ENCODE data around the gene EEF1B2.
"Not testable (repeated sequence)": the region's sequence is repeated elsewhere in the genome, so short reads cannot be mapped to it uniquely, and the experiment has no call there.

EEF1B2 gene

DNA sequence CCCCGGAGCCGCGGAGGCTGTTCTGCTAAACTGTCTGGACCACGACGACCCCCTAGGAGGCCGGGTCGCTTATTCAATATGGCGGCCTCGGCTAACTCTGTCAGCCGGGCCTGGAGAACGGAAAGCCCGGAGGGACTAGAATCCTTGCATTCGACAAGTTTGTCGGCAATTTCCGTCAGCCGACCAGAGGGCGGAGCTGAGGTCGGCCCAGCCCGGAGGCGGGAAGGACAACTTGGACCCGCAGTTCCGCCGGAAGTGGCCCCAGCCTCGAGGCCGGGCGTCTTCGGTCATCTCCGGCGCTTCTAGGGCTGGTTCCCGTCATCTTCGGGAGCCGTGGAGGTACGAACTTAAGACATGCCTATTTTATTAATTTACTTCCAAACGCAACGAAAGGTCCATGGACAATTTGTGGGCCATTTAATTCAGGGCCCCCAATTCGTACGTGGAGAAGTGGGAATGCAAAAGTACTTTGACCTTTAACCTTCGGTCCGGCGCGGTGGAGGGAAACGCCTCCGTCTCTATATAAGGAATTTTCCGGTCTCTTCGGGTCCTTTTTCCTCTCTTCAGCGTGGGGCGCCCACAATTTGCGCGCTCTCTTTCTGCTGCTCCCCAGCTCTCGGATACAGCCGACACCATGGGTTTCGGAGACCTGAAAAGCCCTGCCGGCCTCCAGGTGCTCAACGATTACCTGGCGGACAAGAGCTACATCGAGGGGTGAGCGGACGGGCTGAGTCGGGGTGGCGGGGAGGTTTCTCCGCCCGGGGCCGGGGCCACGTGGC is at the start of gene EEF1B2, which contains the start of gene NDUFS1:
EEF1B2 (plus strand) TSS at position 550 of the 779 bp plus-strand sequence; CDS start at position 635, 85 bp downstream.
NDUFS1 (minus strand) TSS at position 99 of the 779 bp plus-strand sequence. CDS start 5,766 bp downstream, outside the sequence.
- Histone ChIP-seq H3K4me1 (ENCODE audit: control insufficient read depth, insufficient read depth, low read length) (peaks cover 15% of the 10 kb centered on the region), H3K36me3 (ENCODE audit: control insufficient read depth in 2 of 2, insufficient read depth in 2 of 2, low read length in 2 of 2) (peaks cover 12 to 25% of the 10 kb centered on the region in 2 donors), H3K9ac (ENCODE audit: low read length in 2 of 2) (peak within 1 kb of the TSS; percentile 99 to 100), H3K27me3 (ENCODE audit: control insufficient read depth in 1 of 2, insufficient read depth in 2 of 2, low read length in 2 of 2) (no peaks in the 10 kb centered on the region), H3K27ac (ENCODE audit: low read length) (peak within 1 kb of the TSS; percentile 93), H3K4me3 (ENCODE audit: low read length in 2 of 2) (peak within 1 kb of the TSS; percentile 100), H3K9me3 (ENCODE audit: control insufficient read depth in 2 of 2, low read length in 2 of 2) (no peaks in the 10 kb centered on the region)

GRCh38 chr2:206112108-206112507 is 47.6 kb upstream of the EEF1B2 start:
- Histone ChIP-seq H3K27me3 (ENCODE audit: control insufficient read depth in 1 of 2, insufficient read depth in 2 of 2, low read length in 2 of 2) (no peaks in the 10 kb centered on the region), H3K27ac (ENCODE audit: low read length) (no peak overlapping the region), H3K4me1 (ENCODE audit: control insufficient read depth, insufficient read depth, low read length) (no peaks in the 10 kb centered on the region), H3K9ac (ENCODE audit: low read length in 2 of 2) (no peak overlapping the region), H3K4me3 (ENCODE audit: low read length in 2 of 2) (no peak overlapping the region), H3K36me3 (ENCODE audit: control insufficient read depth in 2 of 2, insufficient read depth in 2 of 2, low read length in 2 of 2) (peaks cover 7 to 15% of the 10 kb centered on the region in 2 donors), H3K9me3 (ENCODE audit: control insufficient read depth in 2 of 2, low read length in 2 of 2) (peaks cover 0 to 3% of the 10 kb centered on the region in 2 donors)

GRCh38 chr2:206112846-206113547 is 46.7 kb upstream of the EEF1B2 start:
- peaks cover 8 to 20% of the 10 kb centered on the region in 2 donors for H3K36me3 ChIP-seq (ENCODE audit: control insufficient read depth in 2 of 2, insufficient read depth in 2 of 2, low read length in 2 of 2)

GRCh38 chr2:206115026-206115578 is 44.6 kb upstream of the EEF1B2 start:
- Histone ChIP-seq H3K36me3 (ENCODE audit: control insufficient read depth in 2 of 2, insufficient read depth in 2 of 2, low read length in 2 of 2) (peaks cover 14 to 21% of the 10 kb centered on the region in 2 donors), H3K9me3 (ENCODE audit: control insufficient read depth in 2 of 2, low read length in 2 of 2) (peaks cover 0 to 3% of the 10 kb centered on the region in 2 donors), H3K27ac (ENCODE audit: low read length) (no peak overlapping the region), H3K9ac (ENCODE audit: low read length in 2 of 2) (no peak overlapping the region), H3K27me3 (ENCODE audit: control insufficient read depth in 1 of 2, insufficient read depth in 2 of 2, low read length in 2 of 2) (no peaks in the 10 kb centered on the region), H3K4me3 (ENCODE audit: low read length in 2 of 2) (no peak overlapping the region), H3K4me1 (ENCODE audit: control insufficient read depth, insufficient read depth, low read length) (no peaks in the 10 kb centered on the region)

More at GRCh38 chr2:206112846-206113547, 46.7 kb upstream of the EEF1B2 start:
- Histone ChIP-seq H3K4me3 (ENCODE audit: low read length in 2 of 2) (no peak overlapping the region), H3K27me3 (ENCODE audit: control insufficient read depth in 1 of 2, insufficient read depth in 2 of 2, low read length in 2 of 2) (no peaks in the 10 kb centered on the region), H3K27ac (ENCODE audit: low read length) (no peak overlapping the region), H3K9ac (ENCODE audit: low read length in 2 of 2) (no peak overlapping the region), H3K4me1 (ENCODE audit: control insufficient read depth, insufficient read depth, low read length) (no peaks in the 10 kb centered on the region), H3K9me3 (ENCODE audit: control insufficient read depth in 2 of 2, low read length in 2 of 2) (peaks cover 0 to 3% of the 10 kb centered on the region in 2 donors)

GRCh38 chr2:206116278-206116677 is 43.4 kb upstream of the EEF1B2 start:
- H3K27ac ChIP-seq (ENCODE audit: low read length) = no peak overlapping the region
- H3K27me3 ChIP-seq (ENCODE audit: control insufficient read depth in 1 of 2, insufficient read depth in 2 of 2, low read length in 2 of 2) = no peaks in the 10 kb centered on the region
- H3K4me3 ChIP-seq (ENCODE audit: low read length in 2 of 2) = no peak overlapping the region
- peaks cover 0 to 3% of the 10 kb centered on the region in 2 donors for H3K9me3 ChIP-seq (ENCODE audit: control insufficient read depth in 2 of 2, low read length in 2 of 2)
- peaks cover 26 to 32% of the 10 kb centered on the region in 2 donors for H3K36me3 ChIP-seq (ENCODE audit: control insufficient read depth in 2 of 2, insufficient read depth in 2 of 2, low read length in 2 of 2)
- H3K9ac ChIP-seq (ENCODE audit: low read length in 2 of 2) = no peak overlapping the region
- H3K4me1 ChIP-seq (ENCODE audit: control insufficient read depth, insufficient read depth, low read length) = no peaks in the 10 kb centered on the region

DNA sequence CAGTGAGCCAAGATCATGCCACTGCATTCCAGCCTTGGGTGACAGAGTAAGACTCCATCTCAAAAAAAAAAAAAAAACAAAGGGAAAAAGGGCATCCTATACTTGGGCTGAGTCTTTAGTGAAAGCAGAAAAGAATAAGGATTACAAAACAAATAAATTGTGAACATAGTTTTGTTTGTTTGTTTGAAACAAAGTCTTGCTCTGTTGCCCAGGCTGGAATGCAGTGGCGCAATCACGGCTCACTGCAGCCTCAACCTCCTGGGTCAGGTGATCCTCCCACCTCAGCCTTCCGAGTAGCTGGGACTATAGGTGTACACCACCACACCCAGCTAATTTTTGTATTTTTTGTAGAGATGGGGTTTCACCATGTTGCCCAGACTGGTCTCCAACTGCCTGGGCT is 37.1 kb upstream of the EEF1B2 start:
- not testable (repeated sequence) for H3K27ac ChIP-seq (ENCODE audit: low read length); H3K9me3 ChIP-seq (ENCODE audit: control insufficient read depth in 2 of 2, low read length in 2 of 2); H3K9ac ChIP-seq (ENCODE audit: low read length in 2 of 2); H3K4me1 ChIP-seq (ENCODE audit: control insufficient read depth, insufficient read depth, low read length); H3K4me3 ChIP-seq (ENCODE audit: low read length in 2 of 2); H3K27me3 ChIP-seq (ENCODE audit: control insufficient read depth in 1 of 2, insufficient read depth in 2 of 2, low read length in 2 of 2)
- peaks cover 38 to 48% of the 10 kb centered on the region in 2 donors for H3K36me3 ChIP-seq (ENCODE audit: control insufficient read depth in 2 of 2, insufficient read depth in 2 of 2, low read length in 2 of 2)

GRCh38 chr2:206125901-206126300 is 33.8 kb upstream of the EEF1B2 start:
- Histone ChIP-seq H3K27ac (ENCODE audit: low read length) (no peak overlapping the region), H3K4me1 (ENCODE audit: control insufficient read depth, insufficient read depth, low read length) (no peaks in the 10 kb centered on the region)

GRCh38 chr2:206127656-206128055 is 32.0 kb upstream of the EEF1B2 start:
- Histone ChIP-seq H3K27me3 (ENCODE audit: control insufficient read depth in 1 of 2, insufficient read depth in 2 of 2, low read length in 2 of 2) (no peaks in the 10 kb centered on the region), H3K4me3 (ENCODE audit: low read length in 2 of 2) (no peak overlapping the region), H3K27ac (ENCODE audit: low read length) (no peak overlapping the region), H3K4me1 (ENCODE audit: control insufficient read depth, insufficient read depth, low read length) (no peaks in the 10 kb centered on the region), H3K36me3 (ENCODE audit: control insufficient read depth in 2 of 2, insufficient read depth in 2 of 2, low read length in 2 of 2) (peaks cover 31 to 43% of the 10 kb centered on the region in 2 donors), H3K9ac (ENCODE audit: low read length in 2 of 2) (no peak overlapping the region), H3K9me3 (ENCODE audit: control insufficient read depth in 2 of 2, low read length in 2 of 2) (no peaks in the 10 kb centered on the region)

More at GRCh38 chr2:206125901-206126300, 33.8 kb upstream of the EEF1B2 start:
- Histone ChIP-seq H3K27me3 (ENCODE audit: control insufficient read depth in 1 of 2, insufficient read depth in 2 of 2, low read length in 2 of 2) (no peaks in the 10 kb centered on the region), H3K9me3 (ENCODE audit: control insufficient read depth in 2 of 2, low read length in 2 of 2) (no peaks in the 10 kb centered on the region), H3K9ac (ENCODE audit: low read length in 2 of 2) (no peak overlapping the region), H3K36me3 (ENCODE audit: control insufficient read depth in 2 of 2, insufficient read depth in 2 of 2, low read length in 2 of 2) (peaks cover 33 to 45% of the 10 kb centered on the region in 2 donors), H3K4me3 (ENCODE audit: low read length in 2 of 2) (no peak overlapping the region)

DNA sequence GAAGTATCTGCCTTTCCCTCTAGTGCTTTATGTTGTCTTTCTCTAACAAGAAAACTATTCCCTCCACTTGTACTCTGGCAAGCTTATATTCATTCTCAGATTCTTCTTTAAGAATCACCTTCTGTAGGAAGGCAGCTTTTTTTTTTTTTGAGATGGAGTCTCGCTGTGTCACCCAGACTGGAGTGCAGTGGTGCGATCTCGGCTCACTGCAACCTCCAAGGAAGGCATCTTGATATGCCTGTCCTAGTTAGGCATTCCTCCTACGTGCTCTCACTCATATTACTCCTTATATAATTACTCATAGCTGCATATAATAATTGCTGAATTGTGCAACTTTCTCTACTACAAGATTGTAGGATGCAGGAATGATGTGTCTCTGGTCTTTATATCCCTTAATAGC is 16.2 kb upstream of the EEF1B2 start:
- no peak overlapping the region for H3K9ac ChIP-seq (ENCODE audit: low read length in 2 of 2)
- H3K4me3 ChIP-seq (ENCODE audit: low read length in 2 of 2) = no peak overlapping the region
- no peaks in the 10 kb centered on the region for H3K4me1 ChIP-seq (ENCODE audit: control insufficient read depth, insufficient read depth, low read length)
- peaks cover 45% of the 10 kb centered on the region in 2 donors for H3K36me3 ChIP-seq (ENCODE audit: control insufficient read depth in 2 of 2, insufficient read depth in 2 of 2, low read length in 2 of 2)
- no peak overlapping the region for H3K27ac ChIP-seq (ENCODE audit: low read length)
- H3K9me3 ChIP-seq (ENCODE audit: control insufficient read depth in 2 of 2, low read length in 2 of 2) = no peaks in the 10 kb centered on the region
- H3K27me3 ChIP-seq (ENCODE audit: control insufficient read depth in 1 of 2, insufficient read depth in 2 of 2, low read length in 2 of 2) = no peaks in the 10 kb centered on the region

DNA sequence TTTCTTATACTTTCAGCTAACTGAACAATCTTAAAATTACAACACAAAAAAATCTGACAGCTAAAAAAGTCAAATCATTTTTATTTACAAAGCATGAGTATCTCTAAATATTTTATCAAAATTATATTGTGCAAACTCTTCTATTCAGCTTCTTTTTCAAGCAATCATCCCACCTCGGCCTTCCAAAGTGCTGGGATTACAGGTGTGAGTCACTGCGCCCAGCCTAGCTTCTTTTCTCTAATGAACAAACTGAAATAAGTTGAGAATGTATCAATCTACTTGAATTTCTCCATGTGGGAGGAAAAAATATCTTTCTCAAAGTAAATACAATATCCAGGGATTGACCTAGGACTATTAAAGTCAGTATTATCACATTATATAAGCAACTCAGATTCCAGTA is 15.3 kb upstream of the EEF1B2 start:
- Histone ChIP-seq H3K9me3 (ENCODE audit: control insufficient read depth in 2 of 2, low read length in 2 of 2) (no peaks in the 10 kb centered on the region), H3K9ac (ENCODE audit: low read length in 2 of 2) (no peak overlapping the region), H3K27me3 (ENCODE audit: control insufficient read depth in 1 of 2, insufficient read depth in 2 of 2, low read length in 2 of 2) (no peaks in the 10 kb centered on the region), H3K27ac (ENCODE audit: low read length) (no peak overlapping the region), H3K4me3 (ENCODE audit: low read length in 2 of 2) (no peak overlapping the region), H3K4me1 (ENCODE audit: control insufficient read depth, insufficient read depth, low read length) (no peaks in the 10 kb centered on the region), H3K36me3 (ENCODE audit: control insufficient read depth in 2 of 2, insufficient read depth in 2 of 2, low read length in 2 of 2) (peaks cover 45 to 48% of the 10 kb centered on the region in 2 donors)
